GM23338 (cell line): ENCODE measurements around the gene CLIC5. TPM values are rescaled to one million over a fixed set of nuclear protein-coding genes. Genes with fewer than 3 reads are reported as not detected.
"Not testable (repeated sequence)": the region's sequence is repeated elsewhere in the genome, so short reads cannot be mapped to it uniquely, and the experiment has no call there.

ENCODE experiments used
- ATAC-seq: fragments of 200-7000 bp; cut with Tn5 transposase; 3 replicates; pipeline ENCODE4 v1.9.1; 2020
- DNase-seq: peaks from one replicate; pipeline ENCODE4 v3.0.0-alpha.2; 2015; ENCODE audit warnings: low spot score
- H2AFZ ChIP-seq: fragments of 200-600 bp; sonication (generic); 2 replicates; pipeline ENCODE4 v1.8.0; 2016; ENCODE audit warnings: antibody characterized with exemption, mild to moderate bottlenecking, moderate library complexity
- H3F3A ChIP-seq: fragments of 200-600 bp; sonication (generic); replicated peaks from 2 replicates; pipeline ENCODE4 v1.8.0; 2017; ENCODE audit warnings: antibody characterized with exemption, mixed run types, low read depth
- H3K27ac ChIP-seq: fragments of 200-600 bp; sonication (generic); 2 replicates; pipeline ENCODE4 v1.6.1; 2016; ENCODE audit warnings: low read depth
- H3K27me3 ChIP-seq: fragments of 200-600 bp; sonication (generic); 2 replicates; pipeline ENCODE4 v1.8.0; 2016; ENCODE audit warnings: mild to moderate bottlenecking, mixed run types, moderate library complexity; ENCODE audit not compliant: insufficient read depth
- H3K36me3 ChIP-seq: fragments of 200-600 bp; sonication (generic); 2 replicates; pipeline ENCODE4 v1.8.0; 2016; ENCODE audit warnings: mild to moderate bottlenecking; ENCODE audit not compliant: insufficient read depth
- H3K4me1 ChIP-seq: fragments of 200-600 bp; sonication (generic); 2 replicates; pipeline ENCODE4 v1.8.0; 2016; ENCODE audit warnings: mild to moderate bottlenecking, moderate library complexity; ENCODE audit not compliant: insufficient read depth
- H3K4me2 ChIP-seq: fragments of 200-600 bp; sonication (generic); 2 replicates; pipeline ENCODE4 v1.7.1; 2017; ENCODE audit warnings: mixed run types
- H3K4me3 ChIP-seq: fragments of 200-600 bp; sonication (generic); 2 replicates; pipeline ENCODE4 v1.6.1; 2016; ENCODE audit warnings: mixed run types
- H3K79me2 ChIP-seq: fragments of 200-600 bp; sonication (generic); replicated peaks from 2 replicates; pipeline ENCODE4 v1.8.0; 2017; ENCODE audit warnings: mild to moderate bottlenecking; ENCODE audit not compliant: insufficient read depth
- H3K9me2 ChIP-seq: fragments of 200-600 bp; sonication (generic); 2 replicates; pipeline ENCODE4 v1.8.0; 2017; ENCODE audit not compliant: insufficient read depth
- H4K20me1 ChIP-seq: fragments of 200-600 bp; sonication (generic); replicated peaks from 2 replicates; pipeline ENCODE4 v1.8.0; 2017; ENCODE audit warnings: mild to moderate bottlenecking; ENCODE audit not compliant: insufficient read depth
- H3K27ac Mint-ChIP-seq: 2 replicates; pipeline ENCODE4 v1.8.0; 2020; ENCODE audit warnings: inconsistent platforms, mild to moderate bottlenecking, moderate library complexity, mixed read lengths
- H3K27me3 Mint-ChIP-seq: 3 replicates; pipeline ENCODE4 v1.8.0; 2022; ENCODE audit warnings: low read depth, mild to moderate bottlenecking, moderate library complexity, mixed read lengths, inconsistent platforms; ENCODE audit not compliant: insufficient read depth, poor library complexity
- H3K36me3 Mint-ChIP-seq: 3 replicates; pipeline ENCODE4 v1.8.0; 2021; ENCODE audit warnings: low read depth, mild to moderate bottlenecking, inconsistent platforms, moderate library complexity, mixed read lengths
- H3K4me1 Mint-ChIP-seq: 3 replicates; pipeline ENCODE4 v1.8.0; 2020; ENCODE audit warnings: mild to moderate bottlenecking, inconsistent platforms, mixed read lengths
- H3K4me3 Mint-ChIP-seq: 3 replicates; pipeline ENCODE4 v1.8.0; 2021; ENCODE audit warnings: moderate library complexity, mild to moderate bottlenecking, inconsistent platforms, mixed read lengths
- H3K9me3 Mint-ChIP-seq: 3 replicates; pipeline ENCODE4 v1.8.0; 2020; ENCODE audit warnings: moderate library complexity, mild to moderate bottlenecking, inconsistent platforms, mixed read lengths
- CTCF ChIP-seq, 2 experiments: fragments of 200-600 bp in 1 of 2; sonication (generic) in 1 of 2; conservative IDR thresholded peaks; 2 replicates each; pipeline versions ENCODE4 v1.5.1 to v1.6.1; 2016 to 2017; ENCODE audit warnings: antibody characterized with exemption in 2 of 2, low read depth in 2 of 2, mild to moderate bottlenecking in 2 of 2, moderate library complexity in 1 of 2
- ETS1 ChIP-seq: IDR thresholded peaks from 2 replicates; pipeline ENCODE4 v1.6.1; 2016; ENCODE audit warnings: antibody characterized with exemption
- JUNB ChIP-seq: IDR thresholded peaks from one replicate; pipeline ENCODE4 v1.6.1; 2016; ENCODE audit warnings: antibody characterized with exemption; ENCODE audit not compliant: unreplicated experiment
- NANOG ChIP-seq: IDR thresholded peaks from 2 replicates; pipeline ENCODE4 v1.6.1; 2016; ENCODE audit warnings: antibody characterized with exemption, borderline replicate concordance
- POLR2AphosphoS5 ChIP-seq: IDR thresholded peaks from 2 replicates; pipeline ENCODE4 v1.6.1; 2016; ENCODE audit warnings: antibody characterized with exemption, low read depth
- ZNF462 ChIP-seq: fragments of 250-450 bp; sonication (Bioruptor Pico); IDR thresholded peaks from 2 replicates; pipeline ENCODE4 v1.5.0; 2020; ENCODE audit warnings: mild to moderate bottlenecking, moderate library complexity
- polyA plus RNA-seq: library from polyadenylated mRNA; unstranded; fragments of >200 nt; fragmentation: Nextera tagmentation; extraction: Ambion mirVana; gene quantifications from 2 replicates; pipeline ENCODE4 v1.2.1, GENCODE V29; 2016
- total RNA-seq: library from RNA; depleted of rRNA; stranded (reverse); fragments of >200 nt; shearing (Covaris generic); gene quantifications from 2 replicates; pipeline ENCODE4 v1.2.3, GENCODE V29; 2014

The CLIC5 gene
- total and polyA plus RNA-seq, 2 experiments from 2014 or later, result 0.08 TPM; not detected in 1

- TF ChIP-seq ETS1 (no peak), JUNB (no peak), NANOG (no peak)
Observed at GRCh38 chr6:45927421-45928320, 88.0 kb downstream of the CLIC5 start (continued).

- not testable (repeated sequence) for H2AFZ ChIP-seq, H3K4me2 ChIP-seq, H4K20me1 ChIP-seq, DNase-seq, H3K36me3 Mint-ChIP-seq, H3K27ac Mint-ChIP-seq, H3K36me3 ChIP-seq, H3K27me3 ChIP-seq, H3K4me3 Mint-ChIP-seq, H3K9me3 Mint-ChIP-seq, H3K27ac ChIP-seq, H3K27me3 Mint-ChIP-seq, H3F3A ChIP-seq, ATAC-seq, H3K79me2 ChIP-seq, H3K9me2 ChIP-seq, H3K4me3 ChIP-seq
- peaks cover 32% of the 10 kb centered on the region for H3K4me1 ChIP-seq
- TF ChIP-seq CTCF (conservative IDR thresholded peaks at IDR 0.05; ENCODE audit: low read depth in 2 of 2), result peak in 1 of 2 experiments; percentile 42; a peak in 2 of 4 replicates
- peaks cover 38% of the 10 kb centered on the region for H3K4me1 Mint-ChIP-seq
Observed at GRCh38 chr6:45926423-45926822, 89.2 kb downstream of the CLIC5 start.

GRCh38 chr6:45924763-45925342 lies 90.8 kb downstream of the CLIC5 start:
- Histone ChIP-seq H3K36me3 (no peaks in the 10 kb centered on the region), H3K27me3 (no peaks in the 10 kb centered on the region), H2AFZ (no peak overlapping the region), H4K20me1 (no peaks in the 10 kb centered on the region), H3K9me2 (no peaks in the 10 kb centered on the region), H3K79me2 (no peaks in the 10 kb centered on the region), H3K4me1 (peaks cover 38% of the 10 kb centered on the region), H3K4me2 (no peak overlapping the region), H3K4me3 (no peak overlapping the region), H3F3A (no peaks in the 10 kb centered on the region), H3K27ac (no peak overlapping the region)
- Mint-ChIP-seq H3K27me3 (peaks cover 5% of the 10 kb centered on the region), H3K36me3 (no peaks in the 10 kb centered on the region), H3K4me3 (no peak overlapping the region), H3K9me3 (no peaks in the 10 kb centered on the region), H3K27ac (no peak overlapping the region), H3K4me1 (peaks cover 43% of the 10 kb centered on the region)
- no peak for ATAC-seq
- DNase-seq, result no peak
- TF ChIP-seq POLR2AphosphoS5 (no peak), JUNB (no peak), ZNF462 (no peak), NANOG (no peak)
